Retinal pigment epithelial cell (primary cell): ENCODE measurements around the gene SPATS2.

Source experiments
- DNase-seq: peaks from one replicate; pipeline ENCODE4 v3.0.0-alpha.2; 2010; ENCODE audit warnings: low read depth
- H3K4me3 ChIP-seq: 2 replicates; pipeline ENCODE4 v1.5.1; 2011; ENCODE audit warnings: mild to moderate bottlenecking, low read length, control low read depth, moderate library complexity
- TF ChIP-seq, protein P1 (sequence below): conservative IDR thresholded peaks from 2 replicates; pipeline ENCODE4 v1.5.1; 2011; ENCODE audit warnings: low read depth, low read length, control low read depth, inconsistent platforms

SPATS2 gene

DNA sequence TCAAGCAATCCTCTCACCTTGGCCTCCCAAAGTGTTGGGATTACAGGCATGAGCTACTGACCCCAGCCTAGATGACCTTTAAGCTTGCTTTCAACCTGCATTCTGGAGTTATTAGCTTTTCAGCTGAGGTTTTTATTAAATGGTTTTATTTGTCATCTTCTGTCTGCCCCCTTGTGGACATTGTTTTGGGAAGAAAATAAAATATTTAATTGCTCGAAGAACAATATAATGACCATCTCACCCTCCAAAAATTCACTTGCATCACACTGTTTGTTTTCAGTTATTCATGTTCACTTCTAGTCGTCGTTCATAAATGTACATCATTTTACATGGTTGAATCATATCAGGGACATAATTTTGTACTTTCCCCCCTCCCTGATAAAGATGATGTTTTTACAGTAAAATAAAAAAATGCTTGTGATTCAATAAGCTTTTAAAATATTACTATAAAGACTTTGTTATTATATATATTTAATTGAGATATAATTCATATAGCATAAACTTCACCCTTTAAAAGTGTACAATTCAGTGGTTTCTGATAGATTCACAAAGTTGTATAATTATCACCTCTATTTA lies 10.1 kb upstream of the SPATS2 start:
- TF ChIP-seq, protein P1, sequence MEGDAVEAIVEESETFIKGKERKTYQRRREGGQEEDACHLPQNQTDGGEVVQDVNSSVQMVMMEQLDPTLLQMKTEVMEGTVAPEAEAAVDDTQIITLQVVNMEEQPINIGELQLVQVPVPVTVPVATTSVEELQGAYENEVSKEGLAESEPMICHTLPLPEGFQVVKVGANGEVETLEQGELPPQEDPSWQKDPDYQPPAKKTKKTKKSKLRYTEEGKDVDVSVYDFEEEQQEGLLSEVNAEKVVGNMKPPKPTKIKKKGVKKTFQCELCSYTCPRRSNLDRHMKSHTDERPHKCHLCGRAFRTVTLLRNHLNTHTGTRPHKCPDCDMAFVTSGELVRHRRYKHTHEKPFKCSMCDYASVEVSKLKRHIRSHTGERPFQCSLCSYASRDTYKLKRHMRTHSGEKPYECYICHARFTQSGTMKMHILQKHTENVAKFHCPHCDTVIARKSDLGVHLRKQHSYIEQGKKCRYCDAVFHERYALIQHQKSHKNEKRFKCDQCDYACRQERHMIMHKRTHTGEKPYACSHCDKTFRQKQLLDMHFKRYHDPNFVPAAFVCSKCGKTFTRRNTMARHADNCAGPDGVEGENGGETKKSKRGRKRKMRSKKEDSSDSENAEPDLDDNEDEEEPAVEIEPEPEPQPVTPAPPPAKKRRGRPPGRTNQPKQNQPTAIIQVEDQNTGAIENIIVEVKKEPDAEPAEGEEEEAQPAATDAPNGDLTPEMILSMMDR, result peak; percentile 52
- no peak overlapping the region for H3K4me3 ChIP-seq
- DNase-seq, result no peak

DNA sequence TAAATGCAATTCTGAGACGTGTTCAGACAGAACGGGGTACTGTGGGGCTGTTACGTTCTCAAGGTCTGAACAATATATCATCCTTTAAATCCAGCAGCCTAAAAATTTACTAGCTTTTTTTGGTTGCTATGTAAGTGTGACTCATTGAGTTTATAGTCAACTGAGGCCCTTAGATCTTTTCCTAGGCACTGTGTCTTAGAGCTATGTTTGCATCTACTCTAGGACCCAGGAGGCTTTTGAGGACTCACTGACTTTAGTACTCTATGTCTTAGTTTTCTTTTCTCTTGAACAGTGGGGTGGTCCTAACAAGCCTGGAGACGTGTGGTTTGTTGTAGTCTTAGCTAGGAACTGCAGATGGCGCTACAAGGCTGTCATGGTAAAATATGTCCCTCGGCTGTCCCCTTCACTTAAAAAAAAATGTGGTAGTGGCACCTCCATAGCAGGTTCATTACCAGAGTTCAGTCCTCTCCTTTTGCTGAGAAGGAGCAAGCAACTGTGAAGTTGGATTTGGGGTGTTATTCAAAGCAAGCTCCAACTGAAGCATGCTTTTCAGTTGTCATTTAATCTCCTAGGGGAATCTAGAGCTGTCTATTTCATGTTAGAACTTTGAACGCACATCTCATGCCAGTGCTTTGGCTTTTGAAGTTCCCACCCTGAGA lies 8.7 kb upstream of the SPATS2 start:
- H3K4me3 ChIP-seq, result no peak overlapping the region
- TF ChIP-seq, protein P1, result peak; percentile 88
- DNase-seq, result no peak

DNA sequence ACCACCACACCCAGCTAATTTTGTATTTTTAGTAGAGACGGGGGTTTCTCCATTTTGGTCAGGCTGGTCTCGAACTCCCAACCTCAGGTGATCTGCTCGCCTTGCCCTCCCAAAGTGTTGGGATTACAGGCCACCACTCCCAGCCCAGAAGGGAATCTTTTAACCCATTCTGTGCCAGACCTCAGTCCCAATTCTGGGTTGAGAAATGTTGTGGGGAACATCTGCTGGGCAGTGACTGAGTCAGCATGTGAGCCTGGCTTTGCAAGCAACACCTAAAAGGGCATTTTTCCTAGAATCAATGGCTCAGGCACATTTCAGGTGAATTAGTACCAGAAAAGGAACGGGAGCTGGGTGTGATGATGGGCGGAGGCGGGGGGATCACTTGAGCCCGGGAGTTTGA lies 7.6 kb upstream of the SPATS2 start:
- TF ChIP-seq, protein P1, result no peak
- DNase-seq, result no peak
- H3K4me3 ChIP-seq, result no peak overlapping the region

DNA sequence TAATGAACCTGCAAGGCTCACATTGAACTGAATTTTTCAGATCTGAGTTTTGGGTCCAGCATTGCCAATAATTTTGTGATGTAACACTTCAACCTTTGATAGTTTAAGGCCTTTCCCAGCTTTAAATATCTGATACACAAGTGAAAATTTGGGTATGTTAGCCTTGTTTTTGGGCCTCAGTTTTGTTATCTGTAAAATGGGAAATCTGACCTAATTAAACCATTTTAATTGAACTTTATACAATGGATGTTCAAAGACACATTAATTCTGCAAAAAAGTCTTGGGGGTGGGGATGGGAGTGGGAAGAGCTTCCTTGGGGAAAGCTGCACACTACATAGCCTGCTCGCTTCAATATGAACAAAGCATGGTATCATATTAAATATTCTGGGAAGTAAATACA lies 5.2 kb upstream of the SPATS2 start:
- TF ChIP-seq, protein P1, result no peak
- DNase-seq, result no peak
- no peak overlapping the region for H3K4me3 ChIP-seq

DNA sequence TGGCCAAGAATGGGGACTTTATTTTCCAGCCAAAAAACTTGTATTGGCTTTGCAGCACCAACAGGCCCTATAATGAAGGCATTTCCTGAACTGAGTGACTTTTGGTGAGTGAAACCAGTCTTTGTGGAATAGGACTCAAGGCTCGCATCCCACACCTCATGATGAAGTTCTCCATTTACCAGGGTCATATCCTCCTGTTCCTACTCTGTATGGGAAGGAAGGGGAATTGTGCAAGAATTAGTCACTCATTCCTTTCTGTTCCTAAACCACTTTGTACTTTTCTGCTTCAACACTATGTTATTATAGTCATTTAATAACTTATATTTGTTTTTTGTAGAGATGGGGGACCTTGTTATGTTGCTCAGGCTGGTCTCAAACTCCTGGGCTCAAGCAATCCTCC lies 2.3 kb upstream of the SPATS2 start:
- TF ChIP-seq, protein P1, result no peak
- no peak overlapping the region for H3K4me3 ChIP-seq
- no peak for DNase-seq

DNA sequence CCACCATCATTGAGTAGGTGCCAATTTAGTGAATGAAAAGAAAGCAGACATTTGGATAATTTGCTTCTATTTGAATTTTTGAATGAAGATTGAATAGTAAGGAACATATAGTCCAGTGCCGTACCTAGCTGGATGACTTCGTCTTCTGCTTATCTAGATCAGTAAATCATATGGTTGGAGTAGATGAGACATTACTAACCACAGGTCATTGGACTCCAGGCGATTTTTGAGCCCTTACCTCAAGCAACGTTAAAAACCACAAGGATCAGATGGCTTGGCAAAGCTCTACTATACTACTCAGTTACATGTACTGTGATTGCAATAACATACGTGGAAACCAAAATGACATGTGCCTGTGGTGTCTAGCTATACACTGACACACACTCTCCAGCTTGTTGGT lies 1.7 kb upstream of the SPATS2 start:
- TF ChIP-seq, protein P1, result no peak

DNA sequence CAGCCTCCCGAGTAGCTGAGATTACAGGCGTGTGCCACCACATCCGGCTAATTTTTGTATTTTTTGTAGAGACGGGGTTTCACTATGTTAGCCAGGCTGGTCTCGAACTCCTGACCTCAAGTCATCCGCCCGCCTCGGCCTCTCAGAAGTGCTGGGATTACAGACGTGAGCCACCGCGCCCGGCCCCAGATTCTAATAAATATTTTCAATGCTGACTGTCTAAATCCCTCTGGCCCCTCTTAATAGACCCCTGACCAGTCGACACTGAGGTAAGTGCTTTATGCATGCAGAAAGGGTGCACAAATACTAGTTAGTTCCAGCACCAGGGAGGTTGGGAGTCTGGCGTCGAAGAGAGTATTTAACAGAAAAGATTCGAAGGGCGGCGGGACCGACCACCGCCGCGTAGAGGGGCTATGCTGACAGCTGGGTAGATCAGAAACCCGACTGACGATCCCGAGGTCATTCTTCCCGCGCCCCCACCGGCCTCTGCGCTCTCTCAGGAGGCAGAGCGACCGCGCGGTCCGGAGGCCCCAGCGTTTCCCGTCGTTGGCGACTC lies 1.1 kb upstream of the SPATS2 start:
- no peak for DNase-seq
- peak overlapping the region; percentile 90 for H3K4me3 ChIP-seq
- TF ChIP-seq, protein P1, result no peak

More for the DNA sequence above, 1.7 kb upstream of the SPATS2 start:
- DNase-seq, result no peak
- H3K4me3 ChIP-seq, result no peak overlapping the region
